Ammon's horn (tissue), 1 donor: ENCODE data around the gene CAVIN3.

Source experiments
- DNase-seq: peaks from one replicate; pipeline ENCODE4 v3.0.0-alpha.2; 2016; ENCODE audit warnings: low spot score

Gene CAVIN3, protein sequence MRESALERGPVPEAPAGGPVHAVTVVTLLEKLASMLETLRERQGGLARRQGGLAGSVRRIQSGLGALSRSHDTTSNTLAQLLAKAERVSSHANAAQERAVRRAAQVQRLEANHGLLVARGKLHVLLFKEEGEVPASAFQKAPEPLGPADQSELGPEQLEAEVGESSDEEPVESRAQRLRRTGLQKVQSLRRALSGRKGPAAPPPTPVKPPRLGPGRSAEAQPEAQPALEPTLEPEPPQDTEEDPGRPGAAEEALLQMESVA

DNA sequence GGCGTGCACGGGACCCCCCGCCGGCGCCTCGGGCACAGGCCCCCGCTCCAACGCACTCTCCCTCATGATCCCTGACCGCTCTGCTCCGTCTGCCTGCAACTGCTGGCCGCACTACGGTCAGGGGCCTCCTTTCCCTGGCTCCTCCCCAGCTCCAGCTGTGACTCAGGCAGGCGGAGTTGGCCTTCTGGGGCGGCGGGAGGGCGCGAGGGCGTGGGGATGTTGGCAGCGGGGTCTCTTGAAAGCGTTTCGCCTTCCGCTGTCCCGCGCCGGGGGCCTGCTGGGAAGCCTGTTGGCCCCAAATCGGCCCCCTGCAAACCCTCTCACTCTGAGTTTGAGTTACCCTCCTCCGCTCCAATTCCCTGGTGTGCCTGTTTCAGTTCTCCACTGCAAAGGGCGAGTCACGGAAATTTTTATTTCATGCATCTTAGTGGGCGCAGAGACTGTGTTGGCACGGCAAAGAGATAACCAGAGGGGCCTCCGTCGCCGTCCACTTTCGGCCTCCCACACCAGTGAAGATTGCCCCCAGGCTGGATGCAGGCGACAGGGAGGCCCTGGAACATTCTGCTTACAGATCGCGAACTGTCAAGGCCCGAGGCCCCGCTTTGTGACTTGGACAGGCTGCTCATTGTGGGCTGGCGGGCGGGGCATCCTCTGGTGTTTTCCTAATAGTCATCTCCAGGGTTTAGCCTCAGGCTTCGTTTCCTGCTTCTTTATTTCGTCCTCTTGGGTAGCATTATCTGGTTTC is at the start of gene CAVIN3:
CAVIN3 (minus strand) TSS at position 91 of the 745 bp plus-strand sequence; CDS start at position 66, 25 bp downstream.
- no peak for DNase-seq

- DNase-seq: no peak
These were observed 45.4 kb upstream of the CAVIN3 start for GRCh38 chr11:6365659-6366058.

- DNase-seq: peak; percentile 86
These were observed 42.8 kb upstream of the CAVIN3 start for GRCh38 chr11:6362873-6363678.

GRCh38 chr11:6362185-6362872 is 42.0 kb upstream of the CAVIN3 start:
- DNase-seq: no peak

DNA sequence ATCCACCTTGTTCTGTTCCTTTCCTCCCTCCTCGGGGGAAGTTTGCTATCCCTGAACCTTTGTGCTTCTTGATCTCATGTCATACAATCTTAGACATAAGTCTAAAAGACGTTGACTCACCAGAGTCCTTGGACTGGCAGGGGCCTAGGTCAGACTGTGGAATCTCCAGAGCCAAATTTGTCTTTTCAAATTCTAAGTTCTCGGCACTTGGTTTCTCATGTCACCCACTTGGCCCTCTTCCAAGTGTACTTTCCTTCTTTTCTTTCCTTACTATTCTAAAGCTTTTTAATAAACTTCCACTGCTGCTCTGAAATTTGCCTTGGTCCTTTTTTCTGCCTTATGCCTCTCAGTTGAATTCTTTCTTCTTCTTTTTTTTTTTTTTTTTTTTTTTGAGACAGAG is 39.9 kb upstream of the CAVIN3 start:
- DNase-seq: no peak

DNA sequence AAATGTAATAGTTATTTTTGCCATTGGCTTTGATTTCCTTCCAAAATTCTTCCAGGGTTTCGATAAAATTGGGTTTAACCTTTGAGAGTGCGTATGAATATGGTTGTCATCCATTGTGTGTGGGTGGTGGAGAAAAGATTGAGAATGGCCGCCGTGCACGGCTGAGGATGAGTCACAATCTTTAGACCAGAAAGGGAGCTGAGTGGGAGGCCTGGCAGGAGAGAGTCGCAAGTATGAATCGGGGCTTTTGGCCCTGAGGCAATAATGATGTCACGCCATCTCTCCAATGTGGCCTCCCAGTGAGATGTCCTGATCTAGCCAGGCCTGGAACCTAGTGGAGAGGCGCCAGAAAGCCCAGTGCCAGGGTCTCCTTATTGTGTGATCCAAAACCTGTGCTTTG is 36.9 kb upstream of the CAVIN3 start:
- peak; percentile 54 for DNase-seq

DNA sequence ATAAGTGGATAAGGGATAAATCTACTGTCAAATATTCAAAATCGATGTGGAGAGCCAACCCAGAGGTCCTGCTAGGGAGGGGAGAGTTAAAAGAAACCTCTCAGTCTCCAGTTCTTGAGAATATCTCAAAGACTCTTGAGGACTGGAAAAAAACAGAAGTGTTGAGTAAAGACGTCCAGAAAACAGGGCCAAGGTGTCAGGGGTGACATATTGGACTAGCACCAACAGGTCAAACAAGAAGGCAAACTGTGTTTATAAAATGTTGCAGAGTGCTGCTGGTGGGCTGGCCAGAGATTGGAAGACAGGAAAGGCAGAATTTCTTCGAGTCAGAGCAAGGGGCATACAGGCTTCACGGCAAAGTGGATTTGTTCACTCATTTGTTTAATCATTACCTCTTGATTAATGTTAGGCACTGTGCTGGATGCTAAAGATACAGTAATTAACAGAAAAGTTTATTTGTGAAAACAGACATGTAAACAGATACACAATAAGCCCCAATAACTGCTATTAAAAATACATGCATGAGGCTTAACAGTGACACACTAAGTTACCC is 36.3 kb upstream of the CAVIN3 start:
- no peak for DNase-seq

DNA sequence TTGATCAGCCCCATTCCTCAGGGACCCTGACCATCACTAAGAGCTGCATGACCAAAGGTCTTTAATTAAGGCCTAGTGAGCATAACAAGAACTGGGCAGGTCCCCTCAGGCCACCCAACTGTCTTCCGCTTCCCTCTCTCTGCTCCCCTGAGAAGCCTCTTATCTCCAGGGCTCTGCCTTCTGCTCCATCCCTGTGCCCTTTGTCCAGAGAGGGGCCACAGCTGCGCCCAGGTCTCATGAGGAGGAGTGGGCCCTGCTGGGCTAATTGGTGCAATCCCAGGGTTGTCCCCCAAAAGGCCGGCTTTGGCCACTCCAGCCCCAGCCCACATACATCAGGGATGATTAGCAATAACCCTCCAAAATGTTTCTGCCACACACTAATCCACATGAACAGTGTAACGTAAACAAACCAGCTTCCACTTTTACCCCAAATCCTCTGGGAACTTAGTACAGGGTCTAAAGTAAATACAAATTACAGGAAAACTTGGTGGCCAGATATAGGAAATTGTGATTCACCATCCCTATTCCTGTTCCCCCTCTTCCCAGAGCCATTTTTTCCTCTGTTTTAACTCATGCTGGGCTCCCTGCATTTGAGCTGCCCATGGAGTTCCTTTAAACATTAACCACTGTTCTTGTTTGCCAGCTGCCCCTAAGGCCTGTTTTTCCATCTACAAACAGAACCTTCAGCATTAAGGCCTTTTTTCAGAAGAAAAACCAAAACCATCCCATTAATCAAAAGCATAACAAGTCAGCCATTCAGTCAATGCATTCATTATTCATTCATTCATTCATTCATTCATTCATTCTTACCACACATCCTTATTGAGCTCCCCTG is 34.6 kb upstream of the CAVIN3 start:
- no peak for DNase-seq

DNA sequence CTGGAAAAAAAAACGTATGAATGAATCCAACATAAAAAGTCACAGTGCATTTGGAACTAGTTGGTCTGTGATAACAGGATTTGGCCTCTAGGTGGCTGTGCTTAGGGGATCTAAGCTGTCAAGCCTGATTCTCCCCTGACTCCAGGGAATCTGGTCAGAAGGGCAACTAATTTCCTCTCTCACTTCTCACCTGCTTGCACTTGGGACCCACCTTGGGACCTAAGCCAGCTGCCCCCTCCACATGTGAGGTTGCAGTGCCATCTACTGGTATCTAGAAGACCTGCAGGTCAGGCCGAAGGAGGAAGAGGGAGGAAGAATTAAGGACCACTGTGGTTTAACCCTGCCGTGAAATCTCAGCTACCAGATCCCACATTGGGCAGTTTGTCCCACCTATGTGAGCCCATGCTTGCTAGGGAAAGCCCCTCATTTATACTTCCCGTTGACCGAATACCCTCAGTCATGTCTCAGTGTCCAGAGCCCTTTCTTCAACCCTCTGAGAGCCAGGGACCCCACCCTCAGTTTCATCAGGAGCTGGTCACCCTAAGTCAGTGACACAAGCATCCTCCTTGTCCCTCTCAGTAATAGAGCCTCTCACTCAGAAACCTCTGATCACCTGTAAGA is 33.2 kb upstream of the CAVIN3 start:
- DNase-seq: peak; percentile 56

DNA sequence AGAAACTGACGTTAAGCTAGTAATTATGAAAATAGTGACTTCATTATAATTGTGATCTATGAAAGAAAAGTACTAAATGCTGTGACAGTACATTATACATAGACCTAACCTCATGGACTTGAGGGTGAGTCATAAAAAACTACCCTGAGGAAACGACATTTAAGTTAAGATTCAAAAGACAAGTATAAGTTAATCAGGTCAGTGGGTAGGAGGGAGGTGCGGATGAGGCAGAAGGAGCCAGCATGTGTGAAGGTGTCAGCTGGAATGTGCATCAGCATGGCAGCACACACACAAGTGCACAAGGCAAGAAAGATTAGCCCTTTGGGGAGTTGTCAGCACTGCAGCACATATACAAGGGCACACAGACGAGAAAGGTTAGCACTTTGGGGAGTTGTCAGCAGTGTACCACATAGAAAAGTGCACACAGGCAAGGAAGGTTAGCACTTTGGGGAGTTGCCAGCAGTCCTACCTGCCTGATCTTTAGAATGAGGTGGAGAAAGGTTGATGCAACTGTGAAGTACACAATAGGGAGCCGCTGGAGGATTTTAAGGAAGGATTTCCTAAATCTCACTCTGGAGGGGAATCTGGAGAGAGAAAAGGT is 31.6 kb upstream of the CAVIN3 start:
- no peak for DNase-seq

DNA sequence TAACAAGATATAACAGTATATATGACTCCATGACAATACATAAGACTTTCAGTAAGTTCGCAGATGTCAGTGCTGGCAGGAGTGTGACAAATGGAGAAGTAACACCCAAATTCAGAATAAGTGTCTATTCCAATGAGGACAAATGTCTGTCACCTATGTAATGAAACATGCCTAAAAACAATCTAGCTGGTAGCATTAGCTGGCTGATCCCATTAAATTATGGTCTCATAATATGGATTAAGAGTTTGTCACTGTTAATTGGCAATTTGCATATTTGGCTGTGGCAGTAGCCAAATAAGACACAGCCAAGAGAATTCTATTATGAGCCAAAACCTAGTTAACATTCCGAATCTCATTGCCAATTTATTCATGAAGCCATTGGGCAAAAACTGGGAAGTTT is 30.2 kb upstream of the CAVIN3 start:
- DNase-seq: no peak

DNA sequence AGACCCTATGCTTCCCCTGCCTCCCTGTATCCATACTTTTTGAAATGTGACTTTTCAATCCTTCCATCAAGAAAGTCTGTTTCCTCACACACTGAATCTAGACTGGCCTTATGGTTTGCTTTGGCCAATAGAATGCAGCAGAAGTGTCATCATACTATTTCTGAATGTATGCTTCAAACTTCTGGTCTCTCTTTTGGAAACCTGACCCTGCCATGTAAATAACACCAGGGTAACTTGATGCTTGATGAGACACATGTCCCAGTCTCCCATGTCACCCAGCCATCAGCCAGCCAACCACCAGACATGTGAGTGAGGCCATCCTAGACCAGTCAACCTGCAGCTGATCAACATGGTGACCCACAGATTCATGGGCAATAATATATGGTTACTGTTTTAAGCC is 29.7 kb upstream of the CAVIN3 start:
- no peak for DNase-seq

DNA sequence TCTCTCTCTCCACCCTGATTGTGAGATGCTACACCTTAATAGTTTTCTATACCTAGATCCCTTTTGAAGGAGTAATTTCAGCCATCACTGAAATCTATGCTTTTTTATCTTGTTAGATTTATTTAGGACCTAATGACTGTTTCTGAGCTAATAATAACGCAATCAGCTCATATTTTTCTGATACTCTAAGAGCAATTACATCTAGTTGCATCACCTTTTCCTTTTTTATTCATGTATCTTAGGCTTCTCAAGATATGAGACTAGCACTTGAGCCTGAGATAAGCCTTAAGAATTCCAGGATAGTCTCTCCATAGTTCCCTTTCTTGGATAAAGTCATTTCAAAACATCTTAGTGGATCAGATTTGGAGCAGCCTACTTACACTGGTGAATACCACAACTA is 25.1 kb upstream of the CAVIN3 start:
- no peak for DNase-seq

GRCh38 chr11:6336293-6336692 is 16.0 kb upstream of the CAVIN3 start:
- DNase-seq: no peak

DNA sequence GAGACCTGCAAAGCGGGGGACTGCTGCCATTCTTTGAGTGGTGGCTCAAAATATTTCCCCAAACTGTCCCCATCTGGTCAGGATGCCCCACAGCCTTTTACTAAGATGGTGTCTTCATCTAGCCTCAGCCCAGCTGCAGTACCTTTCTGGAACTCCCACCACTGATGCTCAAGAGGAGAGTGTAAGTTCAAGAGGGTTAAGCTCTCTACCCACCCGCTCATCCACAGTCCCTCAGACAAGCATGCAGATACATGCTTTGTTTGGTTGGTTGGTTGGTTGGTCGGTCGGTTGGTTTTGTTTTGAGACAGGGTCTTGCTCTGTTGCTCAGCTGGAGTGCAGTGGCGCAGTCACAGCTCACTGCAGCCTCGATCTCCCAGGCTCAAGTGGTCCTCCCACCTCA is 14.5 kb upstream of the CAVIN3 start:
- DNase-seq: no peak

GRCh38 chr11:6333095-6333494 is 12.8 kb upstream of the CAVIN3 start:
- DNase-seq: peak; percentile 50

DNA sequence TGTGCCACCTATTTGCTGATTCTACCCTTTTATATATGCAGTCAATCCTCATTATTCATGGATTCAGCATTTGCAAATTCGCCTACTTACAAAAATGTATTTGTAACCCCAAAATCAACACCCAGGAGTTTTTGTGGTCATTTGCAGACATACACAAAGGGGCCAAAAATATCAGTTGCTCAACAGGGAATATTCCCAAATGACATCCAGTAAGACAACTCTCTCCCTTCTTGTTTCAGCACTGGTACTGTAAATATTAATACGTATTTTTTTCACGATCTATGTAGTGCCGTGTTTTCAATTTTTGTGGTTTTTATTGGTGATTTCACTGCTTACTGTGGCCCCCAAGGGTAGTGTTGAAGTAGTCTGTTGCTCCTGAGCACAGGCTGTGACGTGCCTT is 11.8 kb upstream of the CAVIN3 start:
- DNase-seq: no peak

DNA sequence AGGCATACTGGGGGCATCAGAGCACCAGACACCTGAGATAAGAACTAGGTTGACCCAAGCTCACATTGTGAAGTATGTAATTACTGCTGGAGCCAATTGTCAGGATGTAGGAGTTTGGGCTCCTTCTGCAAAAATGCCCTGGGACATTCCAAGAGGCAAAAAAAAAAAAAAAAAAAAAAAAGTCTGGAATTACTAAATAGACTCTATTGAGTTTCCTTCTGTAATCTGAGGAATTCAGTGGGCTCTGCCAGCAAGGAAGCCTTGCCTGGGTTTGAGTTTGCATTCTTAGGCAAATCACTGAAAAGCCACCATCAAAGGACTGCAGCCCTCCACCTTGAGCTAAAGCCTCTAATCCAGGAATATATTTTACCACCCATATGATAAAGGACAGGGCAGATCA is 8.0 kb upstream of the CAVIN3 start:
- no peak for DNase-seq

DNA sequence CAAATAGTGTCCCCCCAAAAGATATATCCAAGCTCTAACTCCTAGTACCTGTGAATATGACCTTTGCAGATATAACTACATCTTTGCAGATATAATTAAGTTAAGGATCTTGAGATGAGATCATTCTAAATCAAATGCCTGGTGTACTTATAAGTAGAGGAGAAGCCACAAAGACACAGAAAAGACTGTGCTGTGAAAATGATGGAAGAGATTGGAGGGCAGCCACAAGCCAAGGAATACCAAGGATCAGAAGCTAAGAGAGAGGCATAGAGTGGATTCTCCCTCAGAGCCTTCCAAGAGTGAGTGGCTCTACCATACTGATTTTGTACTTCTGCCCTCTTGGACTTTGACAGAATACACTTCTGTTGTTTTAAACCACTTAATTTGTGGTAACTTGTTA is 7.5 kb upstream of the CAVIN3 start:
- no peak for DNase-seq

DNA sequence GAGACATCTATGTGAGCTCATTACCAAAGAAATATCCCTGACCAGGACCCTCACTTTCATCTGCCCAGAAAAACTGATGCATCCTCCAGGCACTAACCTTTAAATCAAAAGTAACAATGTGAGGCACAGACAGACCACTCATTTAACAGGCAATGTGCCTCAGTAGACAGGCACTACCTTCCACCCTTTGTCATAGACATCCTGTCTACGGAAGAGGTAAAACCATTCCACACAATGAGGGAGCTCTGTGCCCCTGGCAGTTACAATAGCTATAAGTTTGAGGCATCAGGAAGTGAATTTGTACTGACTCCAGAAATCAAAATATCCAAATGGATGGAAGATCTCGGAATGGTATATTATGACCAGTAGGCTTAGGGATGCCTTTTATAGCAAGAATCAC is 6.7 kb upstream of the CAVIN3 start:
- DNase-seq: no peak
